ENCODE measurements around the gene UNC79.
"Not testable (repeated sequence)": the region's sequence is repeated elsewhere in the genome, so short reads cannot be mapped to it uniquely, and the experiment has no call there.

UNC79 gene

DNA sequence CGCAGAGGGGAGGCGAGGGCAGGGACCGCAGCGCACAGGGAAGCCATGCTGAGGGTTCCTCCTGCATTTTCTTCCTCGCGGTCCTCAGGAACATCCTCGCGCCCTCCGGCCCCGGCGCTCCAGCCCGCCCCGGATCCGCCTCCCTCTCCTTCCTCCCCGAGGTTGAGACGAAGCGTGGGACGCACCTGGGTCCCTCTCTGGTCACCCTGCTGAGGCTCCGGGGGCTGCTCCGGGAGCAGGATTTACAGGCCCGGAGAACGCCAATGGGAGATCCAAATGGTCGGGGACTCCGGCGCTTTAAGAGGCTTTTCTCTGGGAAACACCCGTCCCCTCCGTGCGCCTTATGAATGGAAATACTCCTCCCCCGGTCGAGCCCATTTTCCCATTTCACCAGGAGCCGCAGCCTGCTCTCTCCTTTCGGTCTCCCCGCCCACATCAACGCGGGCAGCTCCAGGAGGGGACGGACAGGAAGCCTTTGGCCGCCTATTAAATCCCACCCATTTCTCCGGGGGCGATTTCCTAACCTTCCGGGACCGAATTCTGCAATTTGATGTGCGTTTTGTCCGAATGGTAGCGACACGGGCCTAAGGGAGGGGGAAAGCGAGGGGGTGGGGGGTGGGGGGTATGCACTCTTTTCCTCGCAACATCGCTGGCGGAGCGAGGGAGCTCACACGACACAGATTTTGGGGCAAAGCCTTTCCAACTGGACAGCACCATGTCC, at the start of gene UNC79:
Gene UNC79 (plus strand): TSS at position 625 of the 721 bp plus-strand sequence. CDS start 91 bp downstream, at position 716.
- peak; percentile 62 for DNase-seq

DNA sequence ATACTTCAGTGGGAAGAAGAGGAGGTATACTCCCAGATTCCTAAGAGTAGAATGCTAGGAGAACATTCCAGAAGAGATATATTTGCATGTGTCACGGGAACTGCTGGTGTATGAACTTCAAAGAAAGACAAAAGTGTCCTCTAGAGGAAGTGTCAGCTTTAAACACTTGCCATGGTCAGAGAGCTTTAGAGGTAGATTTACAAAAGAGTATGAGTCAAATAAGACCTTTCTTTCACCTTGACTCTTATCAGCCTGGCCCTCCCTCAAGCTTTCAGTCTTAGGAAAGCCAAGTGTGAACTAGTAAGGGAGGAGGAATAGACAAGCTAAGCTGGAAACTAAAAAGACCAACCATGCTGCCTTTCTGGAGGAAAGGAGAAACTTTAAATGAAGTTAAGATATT, 49.1 kb upstream of the UNC79 start:
- DNase-seq = no peak

DNA sequence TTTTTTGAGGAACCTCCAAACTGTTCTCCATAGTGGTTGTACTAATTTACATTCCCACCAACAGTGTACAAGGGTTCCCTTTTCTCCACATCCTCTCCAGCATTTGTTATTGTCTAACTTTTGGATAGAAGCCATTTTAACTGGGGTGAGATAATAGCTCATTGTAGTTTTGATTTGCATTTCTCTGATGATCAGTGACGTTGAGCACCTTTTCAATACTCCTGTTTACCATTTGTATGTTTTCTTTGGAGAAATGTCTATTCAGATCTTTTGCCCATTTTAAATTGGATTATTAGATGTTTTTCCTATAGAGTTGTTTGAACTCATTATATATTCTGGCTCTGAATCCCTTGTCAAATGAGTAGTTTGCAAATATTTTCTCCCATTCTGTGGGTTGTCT, 46.5 kb upstream of the UNC79 start:
- DNase-seq = not testable (repeated sequence)

DNA sequence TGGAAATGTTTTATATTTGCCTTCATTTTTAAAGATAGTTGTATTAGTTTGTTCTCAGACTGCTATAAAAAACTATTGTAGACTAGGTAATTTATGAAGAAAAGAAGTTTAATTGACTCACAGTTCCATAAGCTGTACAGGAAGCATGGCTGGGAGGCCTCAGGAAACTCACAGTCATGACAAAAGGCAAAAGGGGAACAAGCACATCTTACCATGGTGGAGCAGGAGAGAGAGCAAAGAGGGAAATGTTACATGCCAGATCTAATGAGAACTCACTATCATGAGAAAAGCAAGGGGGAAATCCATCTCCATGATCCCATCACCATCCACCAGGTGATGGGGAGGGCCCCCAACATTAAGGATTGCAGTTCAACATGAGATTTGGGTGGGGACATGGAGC, 35.5 kb upstream of the UNC79 start:
- no peak for DNase-seq

DNA sequence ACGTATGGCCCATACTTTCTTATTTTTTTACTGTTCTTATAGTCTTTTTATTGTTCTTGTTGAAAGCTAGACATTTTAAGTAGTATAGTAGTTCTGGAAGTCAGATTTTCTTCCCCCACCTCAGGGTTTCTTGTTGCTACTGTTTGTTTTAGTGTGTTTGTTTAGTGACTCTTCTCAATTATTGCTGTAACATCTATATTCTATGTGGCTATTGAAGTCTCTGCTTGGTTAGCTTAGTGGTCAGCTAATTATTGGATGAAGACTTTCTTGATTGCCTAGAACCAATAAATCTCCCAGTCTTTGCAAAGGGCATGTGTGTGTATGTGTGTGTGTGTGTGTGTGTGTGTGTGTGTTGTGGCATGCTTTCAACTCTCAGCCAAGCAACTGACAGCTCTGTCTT, 34.3 kb upstream of the UNC79 start:
- DNase-seq = no peak

DNA sequence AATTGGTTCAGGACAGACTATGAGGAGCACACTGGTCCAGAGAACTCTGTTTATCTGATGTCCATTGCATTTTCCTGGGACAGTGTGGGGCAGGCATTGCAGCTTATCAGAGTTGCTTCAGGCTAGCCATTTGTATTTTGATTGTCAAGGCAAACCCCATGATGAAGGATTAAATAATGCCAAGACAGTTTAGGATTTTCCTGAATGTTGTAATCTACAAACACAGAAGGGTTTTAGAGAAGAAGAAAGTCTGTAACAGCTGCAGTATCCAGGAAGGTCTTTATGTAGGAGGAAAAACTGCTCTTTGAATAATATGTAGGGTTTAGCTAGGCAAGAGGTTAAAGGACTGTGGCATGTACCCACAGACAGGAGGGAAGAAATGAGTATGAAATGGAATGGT, 32.2 kb upstream of the UNC79 start:
- DNase-seq = no peak

DNA sequence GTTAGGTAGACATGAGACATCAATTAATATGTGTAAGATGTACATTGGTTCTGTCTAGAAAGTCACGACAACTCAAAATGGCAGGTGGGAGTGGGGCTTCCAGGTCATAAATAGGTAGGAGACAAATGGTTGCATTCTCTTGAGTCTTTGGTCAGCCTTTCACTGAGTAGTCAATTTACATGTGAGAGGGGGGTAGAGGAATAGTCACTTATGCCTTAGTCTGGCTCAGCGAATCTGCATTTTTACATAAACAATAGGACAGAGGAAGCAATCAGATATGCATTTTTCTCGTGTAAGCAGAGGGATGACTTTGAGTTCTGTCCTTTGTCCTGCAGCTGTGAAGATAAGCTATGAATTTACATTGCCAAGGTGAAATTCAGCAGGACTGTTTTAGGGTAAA, 27.8 kb upstream of the UNC79 start:
- no peak for DNase-seq

DNA sequence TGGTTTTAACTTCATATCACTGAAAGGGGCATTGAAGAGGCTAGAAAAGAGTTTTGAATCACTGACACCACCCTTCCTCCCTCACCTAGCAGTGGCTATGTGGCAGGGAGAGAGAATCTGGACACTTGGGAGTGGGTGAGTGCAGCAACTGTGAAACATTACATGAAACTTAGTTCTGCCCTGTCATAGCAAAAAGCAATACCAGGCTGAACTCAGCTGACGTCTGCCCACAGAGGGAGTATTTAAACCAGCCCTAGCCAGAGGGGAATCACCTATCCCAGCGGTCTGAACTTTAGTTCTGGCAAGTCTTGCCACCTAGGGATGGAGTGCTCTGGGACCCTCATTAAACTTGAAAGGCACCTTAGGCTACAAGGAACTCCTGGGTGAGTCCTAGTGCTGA, 20.7 kb upstream of the UNC79 start:
- no peak for DNase-seq

DNA sequence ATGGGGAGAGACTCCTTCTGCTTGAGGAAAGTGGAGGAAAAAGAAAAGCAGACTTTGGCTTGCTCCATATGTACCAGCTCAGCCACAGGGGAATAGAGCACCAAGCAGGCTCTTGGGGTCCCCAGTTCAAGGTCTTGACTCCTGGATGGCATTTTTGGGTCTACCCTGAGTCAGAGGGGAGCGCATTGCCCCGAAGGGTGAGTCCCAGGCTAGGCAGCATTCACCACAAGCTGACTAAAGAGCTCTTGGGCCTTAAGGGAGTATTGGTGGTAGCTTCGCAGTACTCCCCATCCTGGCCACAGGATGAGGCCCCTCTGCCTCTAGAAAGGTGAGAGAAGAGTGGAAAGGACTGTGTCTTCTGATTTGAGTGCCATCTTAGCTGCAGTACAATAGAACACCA, 19.8 kb upstream of the UNC79 start:
- DNase-seq = no peak

DNA sequence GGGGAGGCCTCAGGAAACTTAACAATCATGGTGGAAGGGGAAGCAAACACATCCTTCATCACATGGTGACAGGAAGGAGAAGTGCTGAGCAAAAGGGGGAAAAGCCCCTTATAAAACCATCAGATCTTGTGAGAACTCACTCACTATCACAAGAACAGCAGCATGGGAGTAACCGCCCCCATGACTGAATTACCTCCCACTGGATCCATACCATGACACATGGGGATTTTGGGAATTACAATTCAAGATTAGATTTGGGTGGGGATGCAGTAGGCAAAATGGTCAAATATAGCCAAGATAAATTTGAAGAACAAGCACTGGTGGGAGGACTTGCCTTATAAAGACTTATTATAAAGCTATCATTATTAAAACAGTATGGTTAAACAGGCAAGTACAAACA, 5.6 kb upstream of the UNC79 start:
- not testable (repeated sequence) for DNase-seq

DNA sequence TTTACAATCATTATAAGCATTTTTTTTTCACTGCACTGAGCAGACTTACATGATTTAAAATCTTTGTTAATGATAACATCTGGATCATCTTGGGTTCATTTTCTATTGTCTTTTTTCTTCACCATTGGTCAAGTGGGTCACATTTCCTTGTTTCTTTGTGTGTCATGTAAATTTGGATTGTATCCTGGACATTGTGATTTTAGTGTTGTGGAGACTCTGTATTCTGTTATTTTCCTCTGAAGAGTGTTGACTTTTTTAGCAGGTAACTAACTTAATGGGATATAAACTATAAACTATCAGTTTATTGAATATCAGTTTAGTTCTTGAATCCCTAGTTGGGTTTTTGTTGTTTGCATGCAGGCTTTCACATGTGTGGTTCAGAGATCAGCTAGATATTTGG, 4.0 kb upstream of the UNC79 start:
- no peak for DNase-seq

DNA sequence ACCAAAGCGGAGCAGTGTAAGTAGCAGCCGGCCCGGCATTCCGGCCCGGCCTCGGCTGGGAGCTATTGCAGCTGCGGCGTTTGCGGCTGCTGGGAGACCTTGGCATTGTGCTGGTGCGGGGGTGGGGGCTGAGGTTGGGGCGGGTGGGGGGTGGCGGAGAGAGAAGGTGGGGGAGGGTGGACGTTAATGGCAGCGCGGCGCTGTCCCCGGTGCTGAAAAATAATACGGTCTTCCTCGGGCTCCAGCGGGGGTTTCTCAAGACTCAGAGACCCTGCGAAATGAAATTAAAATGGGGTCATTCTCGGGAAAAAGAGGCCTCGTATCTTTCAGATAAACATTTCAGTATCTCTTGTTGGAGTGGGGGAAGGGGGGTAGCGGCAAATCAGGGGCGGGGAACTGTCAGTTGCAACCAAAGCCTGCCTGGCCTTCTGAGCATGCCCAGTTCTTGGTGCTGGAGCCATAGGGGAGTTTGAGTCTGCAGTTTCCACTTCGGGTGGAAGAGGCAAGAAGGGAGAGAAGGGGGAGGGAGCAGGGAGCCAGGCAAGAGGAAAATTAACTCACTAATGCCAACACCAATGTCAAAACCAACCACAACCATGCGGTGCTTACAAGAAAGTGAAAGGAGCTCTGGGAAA, 414 bp downstream of the UNC79 start:
- peak; percentile 86 for DNase-seq

DNA sequence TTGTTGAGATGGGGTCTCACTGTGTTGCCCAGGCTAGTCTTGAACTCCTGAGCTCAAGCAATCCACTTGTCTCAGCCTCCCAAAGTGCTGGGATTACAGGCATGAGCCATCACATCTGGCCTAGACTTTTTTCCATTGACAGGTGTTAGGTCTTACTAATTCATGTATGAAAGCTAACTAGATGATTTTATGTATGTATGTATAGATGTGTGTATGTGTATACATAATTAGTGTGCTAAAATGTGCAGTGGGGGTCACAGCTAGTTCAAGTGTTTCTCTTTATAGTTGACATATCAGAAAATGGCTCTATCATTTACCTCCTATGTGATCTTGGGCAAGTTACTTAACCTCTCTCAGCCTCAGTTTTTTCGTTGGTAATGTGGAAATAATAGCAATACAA, 23.5 kb downstream of the UNC79 start:
- DNase-seq = no peak

DNA sequence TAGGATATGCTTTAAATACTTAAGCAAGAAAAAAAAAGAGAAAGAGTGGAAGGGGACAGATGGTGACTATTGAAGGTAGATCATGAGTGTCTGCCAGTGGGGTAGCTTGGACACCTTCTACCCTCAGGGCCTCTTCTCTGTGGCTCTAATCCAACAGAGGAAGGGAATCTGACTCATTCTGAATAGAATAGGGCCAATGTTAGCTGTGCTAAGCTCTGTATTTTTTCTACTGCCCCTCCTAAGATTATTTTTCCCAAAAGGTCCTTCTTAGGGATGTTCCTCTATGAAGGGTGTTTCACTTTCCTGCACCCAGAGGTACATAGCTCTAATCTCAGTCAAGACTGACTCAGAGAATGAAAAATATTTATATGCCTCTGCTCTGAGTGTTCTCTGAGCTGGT, 25.6 kb downstream of the UNC79 start:
- no peak for DNase-seq

DNA sequence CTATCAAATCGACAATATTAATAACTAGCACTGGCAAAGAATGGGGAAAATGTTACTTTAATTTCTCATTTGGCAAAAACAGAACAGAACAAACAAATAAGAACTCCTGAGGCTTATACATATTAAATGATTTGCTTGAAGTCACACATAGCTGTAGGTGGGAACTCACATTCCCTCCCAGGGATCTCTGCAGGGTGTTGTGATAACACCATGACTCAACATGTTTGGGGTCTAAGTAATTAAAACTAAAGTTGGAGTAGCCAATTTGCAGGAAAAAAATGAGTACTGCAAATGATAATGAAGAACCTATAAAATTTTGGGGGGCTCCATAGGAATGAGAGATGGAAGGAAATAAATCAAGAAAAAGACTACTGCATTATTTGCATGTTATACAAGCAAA, 27.5 kb downstream of the UNC79 start:
- no peak for DNase-seq

DNA sequence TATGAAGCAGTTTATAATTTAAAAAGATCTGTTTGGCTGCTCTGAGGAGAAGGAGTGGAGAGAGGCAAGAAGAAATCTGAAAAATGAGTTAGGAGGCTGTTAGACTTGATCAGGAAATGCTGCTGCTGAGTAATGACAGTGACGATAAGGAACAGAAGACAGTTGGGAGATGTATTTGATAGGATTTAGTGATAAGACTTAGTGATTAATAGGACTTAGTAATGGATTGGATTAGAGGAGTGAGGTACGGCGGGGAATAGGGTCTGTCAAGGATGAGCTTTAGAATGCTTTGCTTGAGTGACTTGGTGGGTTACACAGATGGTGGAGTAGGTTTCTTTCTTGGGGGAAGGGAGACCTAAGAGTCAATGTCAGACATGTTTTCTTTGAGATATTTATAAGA, 31.7 kb downstream of the UNC79 start:
- DNase-seq = peak; percentile 90

DNA sequence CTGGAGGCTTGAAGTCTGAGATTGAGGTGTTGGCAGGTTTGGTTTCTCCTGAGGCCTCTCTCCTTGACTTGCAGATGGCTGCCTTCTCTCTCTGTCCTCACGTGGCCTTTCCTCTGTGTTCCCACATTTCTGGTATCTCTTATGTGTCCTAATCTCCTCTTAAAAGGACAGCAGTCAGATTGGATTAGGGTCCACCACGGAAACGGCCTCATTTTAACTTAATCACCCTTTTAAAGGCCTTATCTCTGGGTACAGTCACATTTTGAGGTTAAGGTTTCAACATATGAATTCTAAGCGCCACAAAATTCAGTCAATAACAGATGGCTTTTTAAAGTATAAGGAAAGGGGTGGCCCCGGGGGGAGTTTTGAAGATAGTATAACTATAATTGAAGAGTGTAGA, 33.5 kb downstream of the UNC79 start:
- peak; percentile 92 for DNase-seq

DNA sequence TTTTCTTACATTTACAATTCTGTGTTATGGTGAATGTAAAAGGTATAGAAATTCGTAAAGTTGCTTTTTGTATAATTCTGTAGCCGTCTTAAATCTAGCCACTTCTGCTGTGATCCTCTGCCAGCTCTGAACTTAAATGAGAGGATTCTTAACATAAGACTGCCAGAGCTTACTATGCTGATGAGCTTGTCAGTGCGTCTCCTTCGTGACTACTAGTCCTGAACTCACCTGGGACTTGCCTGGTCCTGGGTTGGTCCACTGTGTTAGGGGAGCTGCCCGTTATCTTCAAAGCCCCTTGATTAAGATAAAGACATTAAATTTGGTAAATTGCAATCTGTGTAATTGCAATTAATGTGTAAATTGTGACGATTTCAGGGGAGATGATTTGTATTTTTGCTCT, 44.7 kb downstream of the UNC79 start:
- DNase-seq = no peak

DNA sequence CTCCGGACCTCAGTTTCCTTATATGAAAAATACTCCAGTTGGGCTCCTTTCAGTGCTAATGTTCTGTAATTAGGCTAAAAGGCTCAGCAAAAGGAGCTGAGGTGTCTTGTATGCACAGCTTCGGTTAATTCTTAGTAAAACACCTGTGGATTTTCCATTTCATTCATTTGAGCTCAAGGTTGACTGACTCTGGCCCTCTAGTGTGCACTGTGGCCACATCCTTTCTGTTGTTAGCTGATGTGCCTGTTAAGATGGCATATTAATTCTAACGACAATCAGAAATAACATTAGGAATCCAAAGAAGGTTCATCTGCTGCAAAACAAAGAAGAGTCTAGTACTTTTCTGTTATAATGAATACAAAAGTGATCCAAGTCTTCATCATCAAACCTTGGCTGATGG, 45.6 kb downstream of the UNC79 start:
- DNase-seq = no peak

DNA sequence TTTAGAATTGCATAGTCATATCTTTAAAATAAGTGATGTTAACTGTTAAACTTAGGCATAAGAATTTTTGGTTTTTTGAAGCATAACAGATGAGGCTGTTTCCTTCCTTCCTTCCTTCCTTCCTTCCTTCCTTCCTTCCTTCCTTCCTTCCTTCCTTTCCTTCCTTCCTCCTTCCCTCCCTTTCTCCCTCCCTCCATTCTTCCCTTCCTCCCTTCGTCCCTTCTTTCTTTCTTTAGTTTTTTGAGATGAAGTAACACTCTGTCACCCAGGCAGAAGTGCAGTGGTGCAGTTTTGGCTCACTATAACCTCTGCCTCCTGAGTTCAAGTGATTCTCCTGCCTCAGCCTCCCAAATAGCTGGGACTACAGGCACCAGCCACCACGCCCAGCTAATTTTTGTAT, 48.3 kb downstream of the UNC79 start:
- not testable (repeated sequence) for DNase-seq

DNA sequence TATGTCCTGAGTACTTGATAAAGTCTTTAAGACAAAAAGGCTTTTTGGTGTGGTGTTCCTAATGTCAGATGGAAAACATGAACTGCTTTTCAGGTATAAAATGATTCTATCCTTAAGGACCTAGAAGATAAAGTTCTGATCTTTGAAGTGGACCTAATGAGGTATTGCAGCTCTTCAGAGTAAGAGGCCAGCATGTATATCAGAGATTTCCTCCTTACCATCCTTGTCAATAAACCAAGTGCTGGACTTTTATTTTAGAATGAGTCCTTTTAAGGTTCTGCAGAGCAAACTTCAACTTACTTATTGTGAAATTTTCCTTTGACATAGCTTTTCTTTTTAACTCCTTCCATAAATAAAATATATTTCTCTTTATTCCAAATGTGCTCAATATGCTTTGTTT, 50.1 kb downstream of the UNC79 start:
- no peak for DNase-seq

DNA sequence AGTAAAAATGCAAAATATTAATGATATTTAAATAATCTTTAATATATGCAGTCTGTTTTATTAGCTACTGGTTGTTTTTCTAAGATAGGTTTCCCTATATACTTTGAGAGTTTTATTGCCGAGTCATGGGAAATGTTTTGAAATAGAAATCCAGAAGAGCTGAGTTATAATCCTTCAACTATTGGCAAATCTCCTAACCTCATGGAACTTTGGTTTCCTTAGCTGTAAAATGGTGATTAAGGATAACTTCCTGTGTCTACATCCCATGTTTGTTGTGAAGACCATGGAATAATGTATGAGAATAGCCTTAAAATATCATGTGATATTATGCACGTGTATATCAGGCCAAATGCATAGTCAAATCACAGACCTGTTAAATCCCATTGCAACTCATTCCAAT, 51.0 kb downstream of the UNC79 start:
- DNase-seq = no peak

DNA sequence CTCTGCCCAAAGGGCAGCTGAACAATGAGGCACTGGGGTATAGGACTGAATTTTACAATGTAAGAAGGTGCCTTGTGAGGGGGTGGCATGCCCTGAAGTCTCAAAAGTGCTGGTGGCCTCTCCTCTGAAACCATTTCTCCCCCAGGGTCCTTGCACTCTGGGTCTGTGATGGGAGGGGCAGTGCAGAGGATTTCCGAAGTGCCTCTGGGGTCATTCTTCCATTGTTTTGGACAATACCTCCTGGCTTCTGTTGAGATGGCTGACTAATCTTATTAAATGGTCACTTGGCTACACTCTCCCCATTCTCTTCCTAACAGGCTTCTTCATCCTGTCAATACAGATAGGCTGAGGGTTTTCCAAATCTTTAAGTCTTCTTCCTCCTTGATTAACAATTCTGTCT, 59.3 kb downstream of the UNC79 start:
- no peak for DNase-seq

DNA sequence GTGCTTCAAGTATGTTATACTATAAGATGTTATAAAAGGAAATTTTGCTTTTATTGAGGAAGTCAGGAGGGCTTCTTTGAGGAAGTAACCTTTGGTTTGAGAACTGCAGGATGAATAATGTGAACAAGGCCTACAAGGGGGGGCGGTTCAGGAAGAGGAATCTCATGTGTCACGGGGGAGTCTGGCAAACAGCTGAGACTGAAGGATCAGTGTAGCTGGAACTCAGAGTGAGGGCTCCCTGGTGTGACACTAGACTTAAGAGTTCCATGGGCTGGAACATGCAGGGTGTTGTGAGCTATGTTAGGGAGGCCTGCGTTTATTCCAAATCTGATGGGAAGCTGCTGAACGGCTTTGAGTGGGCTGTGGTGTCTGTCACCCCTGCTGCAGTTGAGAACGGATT, 62.3 kb downstream of the UNC79 start:
- no peak for DNase-seq

DNA sequence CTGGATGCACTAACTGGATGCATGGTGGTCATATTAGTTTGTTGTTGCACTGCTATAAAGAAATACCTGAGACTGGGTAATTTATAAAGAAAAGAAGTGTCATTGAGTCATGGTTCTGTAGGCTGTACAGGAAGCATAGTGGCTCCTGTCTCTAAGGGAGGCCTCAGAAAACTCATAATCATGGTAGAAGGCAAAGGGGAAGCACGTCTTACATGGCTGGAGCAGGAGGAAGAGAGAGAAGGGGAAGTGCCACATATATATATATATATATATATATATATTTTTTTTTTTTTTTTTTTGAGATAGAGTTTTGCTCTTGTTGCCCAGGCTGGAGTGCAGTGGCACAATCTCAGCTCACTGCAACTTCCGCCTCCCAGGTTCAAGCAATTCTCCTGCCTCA, 62.9 kb downstream of the UNC79 start:
- not testable (repeated sequence) for DNase-seq

Data from NCI-H524 treated with DMSO at 0.1 percent for 48 hours (cell line).